ENCODE measurements around the gene MRPS18A.
"Not testable (repeated sequence)": the region's sequence is repeated elsewhere in the genome, so short reads cannot be mapped to it uniquely, and the experiment has no call there.

MRPS18A gene

GRCh38 chr6:43717389-43717788 lies 29.8 kb upstream of the MRPS18A start:
- no peak for DNase-seq (ENCODE audit: low spot score)

GRCh38 chr6:43716099-43716498 lies 28.5 kb upstream of the MRPS18A start:
- DNase-seq (ENCODE audit: low spot score): no peak

- DNase-seq (ENCODE audit: low spot score): no peak
These were observed 27.6 kb upstream of the MRPS18A start for GRCh38 chr6:43715056-43715788.

GRCh38 chr6:43714311-43715055 lies 26.9 kb upstream of the MRPS18A start:
- no peak for DNase-seq (ENCODE audit: low spot score)

GRCh38 chr6:43713643-43714310 lies 26.2 kb upstream of the MRPS18A start:
- no peak for DNase-seq (ENCODE audit: low spot score)

- no peak for DNase-seq (ENCODE audit: low spot score)
These were observed 25.0 kb upstream of the MRPS18A start for GRCh38 chr6:43712579-43712978.

GRCh38 chr6:43710576-43710975 lies 23.0 kb upstream of the MRPS18A start:
- no peak for DNase-seq (ENCODE audit: low spot score)

- no peak for DNase-seq (ENCODE audit: low spot score)
These were observed 22.2 kb upstream of the MRPS18A start for GRCh38 chr6:43709654-43710303.

GRCh38 chr6:43708860-43709653 lies 21.5 kb upstream of the MRPS18A start:
- DNase-seq (ENCODE audit: low spot score): no peak

GRCh38 chr6:43707767-43708166 lies 20.2 kb upstream of the MRPS18A start:
- no peak for DNase-seq (ENCODE audit: low spot score)

GRCh38 chr6:43707269-43707668 lies 19.7 kb upstream of the MRPS18A start:
- DNase-seq (ENCODE audit: low spot score): no peak

- DNase-seq (ENCODE audit: low spot score): no peak
These were observed 19.2 kb upstream of the MRPS18A start for GRCh38 chr6:43706788-43707187.

GRCh38 chr6:43705996-43706395 lies 18.4 kb upstream of the MRPS18A start:
- DNase-seq (ENCODE audit: low spot score): no peak

- no peak for DNase-seq (ENCODE audit: low spot score)
These were observed 16.2 kb upstream of the MRPS18A start for GRCh38 chr6:43703512-43704429.

GRCh38 chr6:43702534-43703440 lies 15.2 kb upstream of the MRPS18A start:
- no peak for DNase-seq (ENCODE audit: low spot score)

GRCh38 chr6:43702171-43702533 lies 14.6 kb upstream of the MRPS18A start:
- no peak for DNase-seq (ENCODE audit: low spot score)

GRCh38 chr6:43700939-43701560 lies 13.5 kb upstream of the MRPS18A start:
- DNase-seq (ENCODE audit: low spot score): not testable (repeated sequence)

- DNase-seq (ENCODE audit: low spot score): no peak
These were observed 12.1 kb upstream of the MRPS18A start for GRCh38 chr6:43699564-43700186.

All from CD4-positive, alpha-beta T cell treated with Interleukin-15 for 4 hours (primary cell).